HG03175 (cell line): ENCODE measurements around the gene BRD1.
"Not testable (repeated sequence)": the region's sequence is repeated elsewhere in the genome, so short reads cannot be mapped to it uniquely, and the experiment has no call there.

ENCODE experiments used
- ATAC-seq: cut with Tn5 transposase; IDR thresholded peaks from one replicate; pipeline ENCODE4 v1.9.1; 2021; ENCODE audit warnings: mild to moderate bottlenecking, moderate library complexity; ENCODE audit not compliant: unreplicated experiment

BRD1 gene

DNA sequence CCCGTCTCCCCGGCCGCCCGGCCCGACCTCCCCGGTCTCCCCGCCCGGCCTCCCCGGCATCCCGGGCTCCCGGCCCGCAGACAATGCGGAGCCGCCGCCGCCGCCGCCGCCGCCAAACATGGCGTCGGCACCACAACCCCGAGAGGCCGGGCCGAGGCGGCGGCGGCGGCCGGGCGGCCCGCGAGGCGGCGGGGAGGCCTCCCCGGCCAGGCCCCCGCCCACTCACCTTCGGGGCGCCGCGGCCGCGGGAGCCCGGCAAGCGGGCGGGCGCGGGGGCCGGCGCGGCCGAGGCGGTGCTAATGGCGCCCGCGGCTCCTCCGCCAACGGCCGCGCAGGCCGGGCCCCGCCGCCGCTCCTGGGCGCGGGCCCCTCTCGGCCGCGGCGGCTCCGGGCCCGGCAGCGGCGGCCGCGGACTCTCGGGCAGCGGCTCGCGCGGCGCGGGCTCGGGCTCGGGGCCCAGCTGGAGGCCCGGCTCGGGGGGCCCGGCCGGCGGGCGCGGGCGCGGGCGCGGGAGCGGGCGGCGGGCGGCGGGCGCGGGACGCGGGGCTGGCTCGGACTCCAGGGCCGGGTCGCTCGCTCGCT lies 311 bp downstream of the BRD1 start:
- ATAC-seq: no peak

DNA sequence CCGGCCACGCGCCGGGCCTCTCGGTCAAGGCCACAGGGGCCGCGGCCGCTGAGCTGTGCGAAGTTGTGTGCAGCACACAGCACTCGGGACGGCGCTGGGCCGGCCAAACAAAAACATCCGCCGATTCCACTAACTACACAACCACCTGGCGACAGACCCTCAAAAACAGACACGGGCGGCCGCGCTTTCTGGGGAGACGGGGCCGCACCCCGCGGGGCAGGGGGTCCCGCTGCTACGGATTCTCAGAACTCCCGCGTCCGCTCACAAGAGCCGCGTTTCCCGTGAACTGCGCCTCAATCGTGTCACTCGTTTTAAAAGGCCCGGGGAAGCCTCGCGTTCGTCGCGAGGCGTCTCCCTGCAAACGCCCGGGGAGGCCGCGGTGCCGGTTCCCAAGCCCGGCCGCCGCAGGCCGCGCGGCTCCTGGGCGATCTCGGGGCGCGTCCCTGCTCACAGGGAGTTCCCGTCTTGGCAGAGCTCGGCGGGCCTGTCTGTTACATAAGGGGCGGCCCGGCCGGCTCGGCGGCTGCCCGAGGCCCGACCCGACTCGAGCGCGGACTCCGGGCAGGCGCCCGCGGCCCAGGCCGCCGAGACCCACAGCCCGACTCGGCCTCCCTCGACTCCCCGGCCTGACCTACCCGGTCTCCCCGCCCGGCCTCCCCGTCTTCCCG lies 936 bp downstream of the BRD1 start:
- no peak for ATAC-seq

DNA sequence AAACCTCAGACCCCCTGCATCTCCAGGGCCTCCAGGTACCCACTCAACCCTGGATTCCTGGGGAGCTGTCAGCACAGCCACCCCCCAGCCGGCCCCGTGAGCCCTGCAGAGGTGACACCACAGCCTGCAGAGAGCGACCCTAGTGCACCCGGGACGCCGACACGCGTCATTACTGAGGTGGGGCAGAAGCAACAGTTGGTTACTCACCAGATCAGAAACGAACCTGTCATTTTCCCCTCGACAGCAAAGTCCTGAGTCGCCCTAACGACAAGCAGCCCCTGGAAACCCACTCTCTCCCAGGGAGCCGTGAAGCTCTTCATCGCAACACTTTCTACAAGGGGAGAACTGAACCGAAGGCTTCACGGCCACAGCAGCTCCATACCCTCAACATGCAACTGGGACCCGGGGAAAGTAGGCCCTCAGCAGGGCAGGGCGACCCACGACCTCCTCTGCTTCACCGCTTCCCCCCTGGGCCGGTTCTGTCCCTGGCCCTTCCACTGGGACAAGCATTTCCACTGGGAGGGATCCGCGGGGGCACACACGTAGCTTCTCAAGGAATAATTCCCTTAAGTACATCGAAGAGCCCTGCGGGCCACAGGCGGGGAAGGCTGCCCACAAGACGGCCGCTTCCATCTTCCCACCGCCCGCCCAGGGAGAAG lies 1.6 kb downstream of the BRD1 start:
- no peak for ATAC-seq

DNA sequence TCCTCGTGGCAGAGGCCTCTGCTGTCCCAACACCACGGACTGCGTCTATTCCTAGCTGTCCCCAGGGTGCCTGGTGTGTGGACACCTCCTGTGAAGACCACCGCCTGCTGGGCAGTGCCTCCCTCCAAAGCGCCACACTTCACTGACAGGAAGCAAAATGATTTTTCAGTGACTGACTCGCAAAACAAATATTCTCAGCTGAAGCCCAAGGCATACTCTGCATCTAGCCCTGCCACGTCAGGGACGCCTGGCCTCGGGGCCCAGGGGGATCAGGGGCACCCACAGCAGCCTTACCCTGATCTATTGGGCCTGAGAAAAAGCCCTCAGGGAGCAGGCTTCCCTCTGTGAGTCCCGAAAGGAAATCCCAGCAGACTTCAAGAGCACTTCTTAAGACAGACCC lies 2.2 kb downstream of the BRD1 start:
- no peak for ATAC-seq

DNA sequence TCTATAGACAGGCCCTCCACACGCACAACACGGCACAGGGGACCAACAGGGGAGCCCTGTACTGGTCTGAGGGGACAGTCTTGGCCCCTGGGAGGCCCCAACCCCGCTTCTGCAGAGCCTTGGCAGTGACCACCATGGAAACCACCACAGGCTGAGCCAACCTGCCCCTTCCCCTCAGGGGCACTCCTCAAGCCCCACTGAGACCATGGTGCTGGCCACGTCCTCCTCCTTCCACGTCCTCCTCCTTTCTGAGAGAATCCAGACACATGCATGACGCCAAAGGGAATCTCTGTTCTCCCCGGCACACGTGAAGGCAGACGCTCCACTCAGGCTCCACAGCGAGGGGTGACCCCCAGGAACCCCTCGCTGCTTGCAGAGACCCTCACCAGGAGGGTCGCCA lies 2.7 kb downstream of the BRD1 start:
- ATAC-seq: no peak

DNA sequence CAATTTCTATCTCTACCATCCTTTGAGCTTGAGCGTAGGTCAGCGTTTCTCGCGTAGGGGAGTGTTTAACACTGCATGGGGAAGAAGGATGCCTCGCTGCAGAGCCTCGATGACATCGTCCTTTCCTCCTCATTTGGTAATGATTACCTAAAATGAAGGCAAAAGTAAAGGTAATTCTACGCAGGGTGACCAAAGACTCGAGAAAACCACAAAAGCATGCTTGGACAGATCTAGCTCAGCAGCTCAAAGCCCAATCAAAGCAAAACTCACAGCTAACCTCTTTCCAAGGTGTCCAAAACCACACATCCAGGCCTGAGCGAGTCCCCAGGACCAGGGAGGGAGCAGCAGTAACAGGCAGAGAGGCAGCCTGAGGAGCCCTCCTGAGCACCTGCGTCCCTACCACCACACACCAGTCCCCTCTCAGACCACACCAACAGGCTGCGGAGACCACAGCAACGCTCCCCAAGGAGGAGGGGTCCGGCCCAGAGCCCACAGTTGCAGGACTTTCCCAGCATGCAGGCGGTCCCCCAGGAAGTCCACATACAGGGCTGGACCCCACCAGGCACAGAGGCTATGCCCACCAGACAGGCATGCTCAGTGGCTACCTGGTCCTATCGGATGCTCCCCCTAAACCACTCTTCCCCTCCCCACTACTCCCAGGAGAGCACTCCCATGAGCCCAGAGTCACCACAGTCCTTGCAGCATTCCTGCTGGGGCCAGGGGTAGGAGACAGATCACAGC lies 3.3 kb downstream of the BRD1 start:
- no peak for ATAC-seq

DNA sequence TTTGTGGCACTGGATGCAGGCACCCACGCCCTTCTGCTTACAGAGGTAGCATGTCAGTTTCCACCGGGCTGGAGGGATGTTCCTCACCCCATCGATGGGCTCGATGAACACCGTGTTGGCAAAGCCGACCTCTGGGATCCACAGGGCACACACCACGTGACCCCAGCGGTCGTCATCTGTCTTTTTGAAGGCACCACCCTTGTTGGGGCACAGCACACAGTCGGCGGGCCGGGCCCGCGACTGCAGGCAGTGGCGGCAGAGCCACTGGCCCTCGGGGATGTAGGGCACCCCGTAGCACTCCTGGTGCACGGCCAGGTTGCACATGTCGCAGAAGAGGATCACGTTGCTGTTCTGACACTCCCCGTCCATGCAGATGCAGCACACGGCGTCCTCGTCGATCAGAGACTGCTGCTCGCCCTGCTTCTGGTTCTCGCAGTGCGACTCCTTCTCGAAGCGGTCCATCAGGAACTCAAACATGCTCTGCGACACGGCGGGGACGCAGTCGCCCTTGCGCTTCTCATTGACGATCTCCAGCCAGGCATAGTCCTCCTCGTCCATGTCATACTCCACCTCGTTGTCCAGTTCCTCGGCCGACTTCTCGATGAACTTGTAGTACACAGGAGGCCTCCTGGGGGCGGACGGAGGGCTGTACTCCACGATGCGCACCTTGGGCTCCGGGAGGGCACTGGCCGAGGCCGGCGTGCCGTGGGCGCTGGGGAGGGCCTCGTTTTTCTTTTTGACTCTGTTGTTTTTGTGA lies 4.2 kb downstream of the BRD1 start:
- no peak for ATAC-seq

DNA sequence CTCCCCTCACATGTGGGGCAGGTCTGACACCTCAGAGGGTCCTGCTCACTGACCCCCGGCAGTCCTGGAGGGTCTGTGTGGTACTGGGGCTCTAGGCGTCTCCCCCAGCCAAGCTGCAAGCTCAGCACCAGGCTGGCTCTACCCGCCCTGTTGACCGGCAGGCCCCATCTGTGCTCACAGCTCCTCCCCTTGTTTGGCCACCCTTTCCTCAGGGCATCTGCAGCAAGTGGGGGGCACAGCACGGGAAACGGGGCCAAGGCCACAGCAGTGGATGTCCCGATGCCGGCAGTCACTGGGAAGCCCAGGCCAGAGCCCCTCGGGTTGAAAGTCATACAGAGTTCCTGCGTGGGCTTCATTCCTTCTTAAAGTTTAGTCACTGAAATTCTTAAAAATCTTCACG lies 5.9 kb downstream of the BRD1 start:
- not testable (repeated sequence) for ATAC-seq

DNA sequence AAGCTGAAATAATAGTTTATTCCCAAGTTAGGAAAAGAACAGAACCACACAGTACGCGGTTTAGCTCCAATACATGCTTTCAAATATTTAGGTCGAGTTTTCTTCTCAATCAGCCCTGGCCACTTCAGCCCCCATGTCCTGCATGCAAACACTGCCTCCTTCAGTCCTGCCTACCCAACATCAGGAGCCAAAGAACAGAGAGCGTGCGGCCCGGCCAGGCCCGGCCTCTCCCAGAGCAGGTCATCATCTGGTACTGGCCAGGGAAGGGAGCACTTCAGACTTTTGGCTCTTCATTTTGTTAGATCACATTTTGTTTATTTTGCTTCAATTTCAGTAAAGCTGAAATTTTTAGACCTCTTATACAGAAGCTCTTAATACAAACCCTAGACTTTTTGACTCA lies 6.7 kb downstream of the BRD1 start:
- ATAC-seq: no peak

DNA sequence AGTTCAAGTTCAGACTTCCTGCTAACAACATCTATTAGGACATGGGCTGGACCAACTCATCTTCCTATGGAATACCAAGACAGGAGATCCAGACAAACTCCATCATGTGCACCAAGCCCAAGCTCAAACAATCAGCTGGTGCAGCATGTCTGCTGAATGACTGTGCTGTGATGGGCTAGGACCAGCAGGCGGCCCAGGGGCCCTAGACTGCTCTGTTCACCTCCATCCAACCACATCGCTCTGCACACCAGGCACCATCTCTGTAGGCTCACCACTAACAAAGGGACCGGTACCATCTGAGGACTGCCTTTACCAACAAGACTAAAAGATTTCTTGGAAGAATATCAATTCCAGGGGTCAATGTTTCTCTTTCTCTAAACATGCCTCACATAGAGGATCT lies 10.3 kb downstream of the BRD1 start:
- ATAC-seq: no peak

DNA sequence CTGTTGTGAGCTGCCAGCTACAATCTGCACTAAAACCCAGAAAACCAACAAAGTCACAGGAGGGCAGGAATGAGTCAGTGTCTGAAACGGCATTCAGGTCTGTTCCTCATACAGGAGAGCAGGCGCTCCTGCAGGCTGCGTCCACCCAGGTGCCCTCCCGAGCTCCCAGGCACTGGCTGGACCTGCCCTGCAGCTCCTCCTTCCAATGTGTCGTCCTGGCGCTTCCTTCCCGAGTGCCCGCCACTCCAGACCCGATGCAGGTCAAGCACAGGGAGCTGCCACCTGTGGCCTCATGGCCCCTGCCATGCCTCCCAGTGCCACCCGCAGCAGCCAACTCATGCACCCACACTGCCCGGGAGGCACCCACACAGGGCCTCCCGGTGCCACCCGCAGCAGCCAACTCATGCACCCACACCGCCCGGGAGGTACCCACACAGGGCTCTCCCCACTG lies 12.0 kb downstream of the BRD1 start:
- ATAC-seq: no peak

DNA sequence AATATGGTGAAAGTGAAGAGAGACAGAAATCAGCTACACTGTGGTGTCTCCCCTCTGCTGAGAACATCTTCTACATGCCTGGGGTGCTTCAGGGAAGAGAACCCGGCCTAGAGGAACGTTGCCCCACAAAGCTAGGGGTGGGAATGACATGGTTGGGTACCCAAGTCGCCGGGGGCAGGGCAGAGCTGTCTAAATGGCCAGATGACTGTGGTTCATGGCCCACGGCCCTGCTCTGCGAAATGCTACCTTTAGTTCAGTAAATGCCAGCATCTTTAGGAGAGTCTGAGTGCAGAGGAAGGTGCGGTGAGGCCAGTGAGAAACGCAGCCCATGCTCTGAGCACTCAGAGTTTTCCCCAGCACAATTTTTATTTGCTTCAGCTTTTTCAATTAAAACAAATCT lies 12.8 kb downstream of the BRD1 start:
- ATAC-seq: no peak

DNA sequence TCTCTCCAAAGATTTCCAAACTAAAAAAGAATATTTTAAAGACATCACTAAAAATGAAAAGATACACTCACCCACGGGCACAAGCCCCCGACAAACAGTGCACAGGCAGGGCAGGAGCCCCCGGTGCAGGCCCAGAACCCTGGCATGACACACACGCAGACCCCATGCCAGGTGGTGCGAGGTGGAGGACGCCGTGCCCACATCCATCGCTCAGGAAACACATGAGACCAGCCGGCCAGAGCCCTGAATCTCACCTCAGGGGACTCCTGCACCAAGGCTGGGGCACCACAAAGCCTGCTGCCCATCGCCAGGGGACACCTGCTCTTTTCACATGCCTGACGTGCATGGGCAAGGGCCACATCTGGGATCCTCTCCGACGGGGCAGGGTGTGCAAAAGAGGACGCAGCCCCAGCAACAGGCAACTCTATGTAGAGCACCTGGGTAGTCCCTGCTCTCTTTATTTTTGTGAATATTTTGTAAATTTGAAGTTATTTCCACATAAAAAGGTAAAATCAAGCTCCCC lies 13.4 kb downstream of the BRD1 start:
- no peak for ATAC-seq

DNA sequence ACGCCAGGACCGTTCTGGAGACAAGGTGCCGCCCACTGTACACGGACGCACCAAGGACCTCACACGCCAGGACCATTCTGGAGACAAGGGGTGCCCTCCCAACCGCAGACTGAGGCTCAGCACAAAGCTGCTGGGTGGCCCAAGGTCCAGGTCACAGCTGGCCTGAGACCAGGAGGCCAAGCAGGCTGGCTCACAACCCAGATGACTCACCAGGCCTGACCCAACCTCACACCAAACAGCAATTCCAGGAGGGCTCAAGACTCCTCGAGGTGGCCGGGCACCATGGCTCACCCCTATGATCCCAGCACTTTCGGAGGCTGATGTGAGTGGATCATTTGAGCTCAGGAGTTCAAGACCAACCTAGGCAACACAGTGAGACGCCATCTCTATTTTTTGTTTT lies 14.8 kb downstream of the BRD1 start:
- no peak for ATAC-seq

DNA sequence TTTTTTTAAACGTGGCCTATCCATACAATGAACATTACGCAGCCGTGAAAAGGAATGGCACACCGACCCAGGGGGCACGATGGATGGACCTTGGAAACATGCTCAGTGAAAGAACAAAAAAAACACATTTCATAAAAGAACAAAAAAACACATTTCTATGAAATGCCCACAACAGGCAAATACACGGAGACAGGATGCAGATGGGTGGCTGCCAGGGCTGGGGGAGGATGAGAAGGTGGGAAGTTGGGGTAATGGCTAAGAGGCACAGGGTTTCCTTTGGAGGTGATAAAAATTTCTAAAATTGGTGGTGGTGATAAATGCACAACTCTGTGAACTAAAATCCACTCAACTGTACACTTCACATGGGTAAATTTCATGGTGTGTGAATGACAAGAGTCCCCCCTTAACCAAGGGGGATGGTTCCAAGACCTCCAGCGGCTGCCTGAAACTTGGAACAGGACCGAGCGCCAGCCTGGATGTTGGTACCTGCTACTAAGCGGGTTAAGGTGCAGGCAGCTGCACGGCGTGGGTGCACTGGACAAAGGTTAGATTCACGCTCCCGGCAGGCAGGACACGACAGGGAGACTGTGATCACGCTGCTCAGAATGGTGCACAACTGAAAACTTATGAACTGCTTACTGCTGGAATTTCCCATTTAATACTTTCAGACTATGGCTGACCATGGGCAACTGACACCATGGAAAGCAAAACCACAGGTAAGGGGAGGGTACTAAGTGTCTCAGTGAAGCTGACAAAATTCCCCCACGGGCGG lies 16.5 kb downstream of the BRD1 start:
- no peak for ATAC-seq

DNA sequence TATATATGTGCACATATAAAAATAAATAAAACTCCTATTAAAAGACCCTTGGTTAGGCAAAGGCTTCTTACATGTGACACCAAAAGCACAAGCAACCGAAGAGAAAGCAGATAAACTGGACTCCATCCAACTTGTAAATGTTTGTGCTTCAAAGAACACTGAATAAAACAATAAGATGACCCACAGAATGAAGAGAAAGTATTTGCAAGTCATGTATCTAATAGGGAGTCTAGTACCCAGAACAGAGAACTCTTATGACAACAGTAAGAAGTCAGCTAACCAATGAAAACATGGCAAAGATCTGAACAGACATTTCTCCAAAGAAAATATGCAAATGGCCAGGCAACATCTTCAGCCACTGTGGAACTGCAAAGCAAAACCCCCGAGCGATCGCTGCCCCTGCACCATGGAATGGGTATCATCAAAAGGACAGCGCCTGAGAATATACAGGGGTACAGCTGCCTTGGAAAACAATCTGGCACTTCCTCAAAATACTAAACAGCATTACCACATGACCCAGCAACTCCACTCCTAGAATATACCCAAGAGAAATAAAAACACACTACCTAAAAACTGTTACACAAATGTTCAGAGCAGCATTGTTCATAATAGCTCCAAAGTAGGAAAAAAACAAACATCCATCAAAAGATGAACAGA lies 17.2 kb downstream of the BRD1 start:
- no peak for ATAC-seq

DNA sequence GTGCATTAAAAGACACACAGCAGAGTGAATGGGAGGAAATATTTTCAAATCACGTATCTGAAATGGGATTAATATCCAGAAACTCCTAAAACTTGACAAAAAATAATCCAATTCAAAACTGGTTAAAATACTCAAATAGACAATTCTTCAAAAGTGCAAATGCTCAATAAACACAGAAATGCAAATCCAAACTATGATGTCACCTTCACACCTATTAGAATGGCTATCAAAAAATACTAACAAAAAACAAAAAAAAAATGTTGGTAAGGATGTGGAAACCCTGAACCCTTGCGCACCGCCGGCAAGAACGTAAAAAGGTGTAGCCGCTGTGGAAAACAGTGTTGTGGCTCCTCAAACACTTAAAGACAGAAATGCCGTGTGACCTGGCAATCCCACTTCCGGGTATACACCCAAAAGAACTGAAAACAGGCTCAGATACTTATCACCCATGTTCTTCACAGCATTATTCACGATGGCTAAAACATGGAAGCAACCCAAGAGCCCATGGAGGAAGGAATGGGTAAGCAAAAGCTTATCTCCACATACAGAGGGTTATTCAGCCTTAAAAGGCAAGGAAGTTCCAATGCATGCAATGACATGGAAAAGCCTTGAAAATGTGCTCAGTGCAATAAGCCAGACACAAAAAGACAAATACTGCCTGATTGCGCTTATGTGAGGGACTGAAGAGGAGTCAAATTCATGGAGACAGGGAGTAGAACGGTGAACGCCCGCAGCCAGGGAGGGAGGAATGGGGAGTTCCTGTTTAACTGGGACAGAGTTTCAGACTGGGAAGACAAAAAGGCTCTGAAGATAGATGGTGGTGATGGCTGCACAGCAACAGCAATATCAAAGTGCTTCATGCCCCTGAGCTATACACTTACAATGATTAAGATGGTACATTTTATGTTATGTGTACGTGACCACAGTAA lies 19.6 kb downstream of the BRD1 start:
- ATAC-seq: no peak

DNA sequence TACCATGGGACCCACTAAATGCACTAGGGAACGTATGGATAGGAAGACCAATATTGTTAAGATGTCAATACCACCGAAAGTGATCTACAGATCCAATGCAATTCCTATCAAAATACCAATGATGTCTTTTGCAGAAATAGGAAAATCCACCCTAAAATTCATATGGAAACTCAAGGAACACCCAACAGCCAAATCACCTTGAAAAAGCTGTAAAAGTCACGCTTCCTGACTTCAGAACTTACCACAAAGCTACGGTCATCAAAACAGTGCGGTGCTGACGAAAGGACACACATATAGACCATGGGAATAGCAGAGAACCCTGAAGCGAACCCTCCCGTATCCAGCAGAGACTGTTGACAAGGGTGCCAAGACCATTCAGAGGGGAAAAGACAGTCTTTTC lies 20.5 kb downstream of the BRD1 start:
- no peak for ATAC-seq
